Measurements from ENCODE around the gene GCHFR.

Gene GCHFR

GRCh38 chr15:40743921-40744814 lies 19.7 kb upstream of the GCHFR start:
- DNase-seq (ENCODE audit: insufficient read length, low spot score): no peak
- FAIRE-seq: no peak
- TF ChIP-seq CTCF (IDR thresholded peaks at IDR 0.05; ENCODE audit: insufficient read depth, missing control alignments): no peak

GRCh38 chr15:40744815-40745152 lies 19.1 kb upstream of the GCHFR start:
- FAIRE-seq: no peak
- DNase-seq (ENCODE audit: insufficient read length, low spot score): no peak
- no peak for TF ChIP-seq CTCF (IDR thresholded peaks at IDR 0.05; ENCODE audit: insufficient read depth, missing control alignments)

GRCh38 chr15:40746916-40747418 lies 16.9 kb upstream of the GCHFR start:
- FAIRE-seq (no peak), DNase-seq (ENCODE audit: insufficient read length, low spot score) (no peak)

GRCh38 chr15:40747685-40748631 lies 15.9 kb upstream of the GCHFR start:
- DNase-seq (ENCODE audit: insufficient read length, low spot score) (no peak), FAIRE-seq (no peak)
- TF ChIP-seq CTCF (IDR thresholded peaks at IDR 0.05; ENCODE audit: insufficient read depth, missing control alignments): no peak

More at GRCh38 chr15:40746916-40747418, 16.9 kb upstream of the GCHFR start:
- TF ChIP-seq CTCF (IDR thresholded peaks at IDR 0.05; ENCODE audit: insufficient read depth, missing control alignments): no peak

- FAIRE-seq: no peak
- TF ChIP-seq CTCF (IDR thresholded peaks at IDR 0.05; ENCODE audit: insufficient read depth, missing control alignments): no peak
- DNase-seq (ENCODE audit: insufficient read length, low spot score): no peak
These were observed 14.7 kb upstream of the GCHFR start for GRCh38 chr15:40749151-40749630.

- no peak for FAIRE-seq
- DNase-seq (ENCODE audit: insufficient read length, low spot score): no peak
- no peak for TF ChIP-seq CTCF (IDR thresholded peaks at IDR 0.05; ENCODE audit: insufficient read depth, missing control alignments)
These were observed 13.0 kb upstream of the GCHFR start for GRCh38 chr15:40750885-40751284.

All from D721Med (cell line).